Measurements from ENCODE around the gene SPATA24. TPM values are rescaled to one million over a fixed set of nuclear protein-coding genes. Genes with fewer than 3 reads are reported as not detected.

SPATA24 gene
- total and polyA plus RNA-seq, 2 of the 13 experiments (the other 11 are each of a cell fraction or from before 2014, with no cell fraction given), result 6.0 to 11.1 TPM

- CTCF ChIA-PET (ENCODE audit: low intra/inter-chr PET ratio, low total read pairs), result no interaction called here
- Histone ChIP-seq H3K4me1 (ENCODE audit: insufficient read depth, low read length) (peaks cover 23% of the 10 kb centered on the region), H3K4me2 (ENCODE audit: low read depth, low read length) (no peak within 1 kb of the TSS), H3K9ac (ENCODE audit: insufficient read depth, low read depth, low read length) (no peak within 1 kb of the TSS), H3K4me3 (replicated peaks in 1 of 3; ENCODE audit: insufficient read depth in 1 of 3, low read depth in 2 of 3, low read length in 3 of 3) (no peak within 1 kb of the TSS), H3K36me3 (replicated peaks in 1 of 2; ENCODE audit: control insufficient read depth in 1 of 2, insufficient read depth in 2 of 2, low read length in 2 of 2) (no peaks in the 10 kb centered on the region), H3K9me3 (ENCODE audit: low read length) (no peaks in the 10 kb centered on the region), H3K27ac (ENCODE audit: extremely low read length, insufficient read depth, low read length) (no peak within 1 kb of the TSS), H3K79me2 (ENCODE audit: insufficient read depth, low read length) (no peaks in the 10 kb centered on the region), H4K20me1 (ENCODE audit: insufficient read depth, low read length) (no peaks in the 10 kb centered on the region), H3K27me3 (ENCODE audit: control insufficient read depth in 1 of 2, insufficient read depth in 2 of 2, low read length in 2 of 2) (no peaks in the 10 kb centered on the region), H2AFZ (ENCODE audit: low read length) (no peak within 1 kb of the TSS)
- POLR2A ChIA-PET, result interaction anchor here (1.0 to 1.2 kb wide), 2 partner anchors 9 to 44 kb away, joined by 3 read pairs; partner anchors contain the start of gene SPATA24
- no TSS peak for BruUV-seq (replicated peaks)
- intact Hi-C loops (cut with micrococcal nuclease; ENCODE audit: unreplicated experiment) (no loop called here), in situ Hi-C loops (cut with HindIII; ENCODE audit: extremely low pct_ligation_motif_present, low pct_unique_long_range_greater_than_20kb) (no loop called here)
- WGBS (ENCODE audit: low lambda C conversion rate), result 98% methylated on average over 33 of the region's 76 CpGs
- FAIRE-seq (no peak), ATAC-seq (no peak), DNase-seq (ENCODE audit: low spot score) (no peak)
- no peak for TF ChIP-seq TCF7L2 (IDR thresholded peaks at IDR 0.05; ENCODE audit: low read depth, low read length)
- TF ChIP-seq ZBTB33 (CRISPR knock-in tag; IDR thresholded peaks at IDR 0.05), result no peak
- no peak for TF ChIP-seq KLF13 (CRISPR knock-in tag; IDR thresholded peaks at IDR 0.05)
- no peak for TF ChIP-seq ZNF234 (CRISPR knock-in tag; conservative IDR thresholded peaks at IDR 0.05)
- no peak for TF ChIP-seq EEA1 (CRISPR knock-in tag; IDR thresholded peaks at IDR 0.05; ENCODE audit: borderline replicate concordance)
- TF ChIP-seq ZSCAN9 (CRISPR knock-in tag; IDR thresholded peaks at IDR 0.05; ENCODE audit: borderline replicate concordance), result no peak
- no peak for TF ChIP-seq FOSL2 (CRISPR knock-in tag; IDR thresholded peaks at IDR 0.05)
- no peak for TF ChIP-seq FOXP4 (CRISPR knock-in tag; IDR thresholded peaks at IDR 0.05)
- no peak for TF ChIP-seq THAP7 (CRISPR knock-in tag; IDR thresholded peaks at IDR 0.05)
- no peak for TF ChIP-seq IRF1 (CRISPR knock-in tag; IDR thresholded peaks at IDR 0.05; ENCODE audit: low read depth)
- no peak for TF ChIP-seq BRF2 (CRISPR knock-in tag; IDR thresholded peaks at IDR 0.05)
- no peak for TF ChIP-seq ZNF737 (CRISPR knock-in tag; IDR thresholded peaks at IDR 0.05; ENCODE audit: borderline replicate concordance)
- no peak for TF ChIP-seq ZNF230 (CRISPR knock-in tag; IDR thresholded peaks at IDR 0.05)
- TF ChIP-seq ZNF430 (CRISPR knock-in tag; IDR thresholded peaks at IDR 0.05), result no peak
- no peak for TF ChIP-seq SP140L (CRISPR knock-in tag; IDR thresholded peaks at IDR 0.05; ENCODE audit: borderline replicate concordance)
- no peak for TF ChIP-seq BHLHE40 (IDR thresholded peaks at IDR 0.05; ENCODE audit: low read length)
- TF ChIP-seq ZBTB21 (CRISPR knock-in tag; IDR thresholded peaks at IDR 0.05), result no peak
Measured at GRCh38 chr5:139394654-139395566, 9.0 kb downstream of the SPATA24 start, which contains the start of gene PROB1. PROB1 (minus strand) TSS chr5:139395104; CDS start chr5:139395081, 23 bp downstream.

All from HepG2 (cell line).